ENCODE measurements around the gene TMEM95.

Gene TMEM95

DNA sequence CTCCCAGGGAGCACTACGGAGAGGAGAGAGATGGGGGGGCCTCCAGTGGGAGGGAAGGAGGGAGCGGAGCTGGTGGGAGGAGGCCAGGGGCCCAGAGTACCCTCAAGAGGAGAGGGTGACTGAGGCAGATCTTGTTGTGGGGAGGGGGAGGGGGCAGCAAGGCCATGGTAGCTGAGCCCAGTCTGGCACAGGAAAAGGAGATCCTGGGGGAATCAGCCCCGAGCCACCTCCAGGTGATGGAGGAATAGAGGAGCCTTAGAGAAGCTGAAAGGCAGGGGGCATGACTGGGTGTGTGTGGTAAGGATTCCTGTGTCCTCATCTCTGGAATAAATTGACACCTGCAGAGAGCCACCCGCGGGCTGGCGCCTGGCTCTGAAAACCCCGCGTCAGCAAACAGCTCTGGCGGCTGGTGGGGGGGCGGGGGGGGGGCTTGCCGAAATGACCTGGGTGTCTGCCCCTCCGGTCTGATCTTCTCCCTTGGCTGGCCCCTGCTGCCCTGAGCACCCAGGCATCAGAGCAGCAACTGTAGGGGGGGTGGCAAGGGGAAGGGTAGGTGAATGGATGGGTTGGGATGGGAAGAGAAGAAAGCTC lies 51.4 kb downstream of the TMEM95 start:
- DNase-seq = no peak
